CD8-positive, alpha-beta memory T cell (primary cell): ENCODE results near the gene CERS2. TPM values are rescaled to one million over a fixed set of nuclear protein-coding genes. Genes with fewer than 3 reads are reported as not detected.

ENCODE experiments used
- CTCF ChIA-PET: fragments of 350-600 bp; sonication (Branson Sonifier 250); formaldehyde crosslinking; loops from one replicate; lab custom pipeline; 2021; ENCODE audit warnings: antibody characterized with exemption; lab: Charles Lee
- POLR2A ChIA-PET: fragments of 350-600 bp; sonication (Branson Sonifier 250); formaldehyde crosslinking; loops from one replicate; lab custom pipeline; 2021; ENCODE audit warnings: antibody characterized with exemption; lab: Charles Lee
- DNase-seq, 5 donors: peaks; one replicate each; pipeline versions ENCODE4 v3.0.0 to v3.0.0-alpha.2; 2020 to 2022; ENCODE audit warnings: mixed read lengths in 1 of 5
- H3K27ac ChIP-seq: one replicate; pipeline ENCODE4 v1.7.0; 2013; ENCODE audit warnings: low read depth, mild to moderate bottlenecking, low read length, moderate library complexity
- H3K27me3 ChIP-seq: 2 replicates; pipeline ENCODE4 v1.7.0; 2013; ENCODE audit warnings: low read length, mild to moderate bottlenecking; ENCODE audit not compliant: insufficient read depth, poor library complexity, severe bottlenecking
- H3K36me3 ChIP-seq: 2 replicates; pipeline ENCODE4 v1.7.0; 2013; ENCODE audit warnings: mild to moderate bottlenecking, low read length, moderate library complexity; ENCODE audit not compliant: insufficient read depth
- H3K4me1 ChIP-seq: 2 replicates; pipeline ENCODE4 v1.7.0; 2013; ENCODE audit warnings: mild to moderate bottlenecking, low read length, moderate library complexity; ENCODE audit not compliant: insufficient read depth
- H3K4me3 ChIP-seq: 2 replicates; pipeline ENCODE4 v1.7.0; 2013; ENCODE audit warnings: mild to moderate bottlenecking, low read length
- H3K9me3 ChIP-seq: 2 replicates; pipeline ENCODE4 v1.7.0; 2013; ENCODE audit warnings: mild to moderate bottlenecking, low read length
- H3K27ac Mint-ChIP-seq, 8 donors: one replicate each; pipeline ENCODE4 v1.8.0; 2020 to 2021; ENCODE audit warnings: mixed read lengths in 8 of 8, mild to moderate bottlenecking in 6 of 8, inconsistent platforms in 3 of 8, moderate library complexity in 3 of 8
- H3K27me3 Mint-ChIP-seq, 2 donors: one replicate each; pipeline ENCODE4 v1.8.0; 2020 to 2021; ENCODE audit warnings: mixed read lengths in 2 of 2, mild to moderate bottlenecking in 1 of 2, moderate library complexity in 1 of 2
- H3K36me3 Mint-ChIP-seq, 3 donors: one replicate each; pipeline ENCODE4 v1.8.0; 2020 to 2021; ENCODE audit warnings: mixed read lengths in 3 of 3, inconsistent platforms in 1 of 3, mild to moderate bottlenecking in 1 of 3
- H3K4me1 Mint-ChIP-seq, 3 donors: one replicate each; pipeline ENCODE4 v1.8.0; 2020 to 2021; ENCODE audit warnings: mixed read lengths in 3 of 3, inconsistent platforms in 1 of 3, mild to moderate bottlenecking in 1 of 3
- H3K4me3 Mint-ChIP-seq, 7 donors: one replicate each; pipeline ENCODE4 v1.8.0; 2020 to 2021; ENCODE audit warnings: mixed read lengths in 7 of 7, mild to moderate bottlenecking in 6 of 7, moderate library complexity in 4 of 7, inconsistent platforms in 2 of 7
- H3K9me3 Mint-ChIP-seq, 5 donors: one replicate each; pipeline ENCODE4 v1.8.0; 2020 to 2022; ENCODE audit warnings: mixed read lengths in 5 of 5, mild to moderate bottlenecking in 3 of 5, moderate library complexity in 2 of 5, inconsistent platforms in 1 of 5
- polyA plus RNA-seq: library from polyadenylated mRNA; unstranded; fragments of 300-500 nt; fragmentation: Illumina TruSeq; gene quantifications from one replicate; pipeline ENCODE4 v1.2.3, GENCODE V29; 2021
- total RNA-seq, 2 experiments: library from RNA; stranded (reverse); gene quantifications; one replicate each; pipeline ENCODE4 v1.2.3, GENCODE V29; 2021

The CERS2 gene, protein sequence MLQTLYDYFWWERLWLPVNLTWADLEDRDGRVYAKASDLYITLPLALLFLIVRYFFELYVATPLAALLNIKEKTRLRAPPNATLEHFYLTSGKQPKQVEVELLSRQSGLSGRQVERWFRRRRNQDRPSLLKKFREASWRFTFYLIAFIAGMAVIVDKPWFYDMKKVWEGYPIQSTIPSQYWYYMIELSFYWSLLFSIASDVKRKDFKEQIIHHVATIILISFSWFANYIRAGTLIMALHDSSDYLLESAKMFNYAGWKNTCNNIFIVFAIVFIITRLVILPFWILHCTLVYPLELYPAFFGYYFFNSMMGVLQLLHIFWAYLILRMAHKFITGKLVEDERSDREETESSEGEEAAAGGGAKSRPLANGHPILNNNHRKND
- 100 to 1,000 TPM; 224 to 232 TPM for total RNA-seq
- 167 TPM for polyA plus RNA-seq

GRCh38 chr1:150974580-150975478 is at the start of gene CERS2:
CERS2 (minus strand) TSS chr1:150974835; CDS start chr1:150969090, 5,745 bp downstream.
- Histone ChIP-seq H3K36me3 (no peaks in the 10 kb centered on the region), H3K27ac (peak within 1 kb of the TSS; percentile 79), H3K4me1 (peaks cover 68% of the 10 kb centered on the region), H3K27me3 (no peaks in the 10 kb centered on the region), H3K4me3 (peak within 1 kb of the TSS; percentile 88), H3K9me3 (no peaks in the 10 kb centered on the region)
- ChIA-PET CTCF (interaction anchor here (1.8 to 9.3 kb wide), 2 partner anchors 21 kb away, joined by 5 to 46 read pairs; no protein-coding TSS in a partner anchor), POLR2A (interaction anchor here (0.7 to 2.3 kb wide), 3 partner anchors 95 to 1339 kb away, joined by 3 to 10 read pairs (median 3); partner anchors contain the start of gene ENSA)
- peaks cover 63 to 76% (median 74%) of the 10 kb centered on the region in 3 donors for H3K4me1 Mint-ChIP-seq
- H3K27me3 Mint-ChIP-seq = no peaks in the 10 kb centered on the region
- peak within 1 kb of the TSS; percentile 87 to 93 (median 90) for H3K4me3 Mint-ChIP-seq
- peaks cover 0 to 3% (median 0%) of the 10 kb centered on the region in 3 donors for H3K36me3 Mint-ChIP-seq
- H3K9me3 Mint-ChIP-seq = no peaks in the 10 kb centered on the region
- peak within 1 kb of the TSS; percentile 87 to 98 (median 94) for H3K27ac Mint-ChIP-seq
- DNase-seq = peak; percentile 68 to 85 (median 73)

DNA sequence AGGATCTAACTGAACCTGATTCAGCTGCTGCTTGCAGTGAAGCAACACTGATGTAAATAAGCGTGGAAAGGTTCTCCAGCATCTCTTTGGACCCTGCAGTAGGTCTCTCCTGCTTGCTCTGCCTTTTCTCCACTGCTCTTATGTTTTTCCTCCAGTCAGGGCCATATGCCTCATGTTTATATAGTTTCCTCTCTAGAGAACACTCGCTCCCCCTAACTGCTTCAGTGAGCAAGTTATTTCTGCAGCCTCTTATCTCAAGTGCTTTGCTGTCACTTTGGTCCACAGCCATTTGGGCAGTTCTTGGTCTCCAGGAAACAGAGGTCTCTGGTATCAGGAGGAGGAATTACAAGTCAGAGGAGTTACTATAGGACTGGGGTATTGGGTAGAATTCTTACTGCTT is 38.9 kb upstream of the CERS2 start:
- Mint-ChIP-seq H3K27me3 (no peaks in the 10 kb centered on the region), H3K4me1 (peaks cover 32 to 47% (median 46%) of the 10 kb centered on the region in 3 donors), H3K4me3 (peak overlapping the region in 1 of 7 donors; percentile 45), H3K36me3 (peaks cover 0 to 47% (median 6%) of the 10 kb centered on the region in 3 donors), H3K27ac (peak overlapping the region in 3 of 8 donors; percentile 35 to 51 (median 41)), H3K9me3 (no peaks in the 10 kb centered on the region)
- H3K27ac ChIP-seq = no peak overlapping the region
- POLR2A ChIA-PET = no interaction called here
- CTCF ChIA-PET = no interaction called here
- peaks cover 8% of the 10 kb centered on the region for H3K36me3 ChIP-seq
- no peaks in the 10 kb centered on the region for H3K9me3 ChIP-seq
- H3K4me1 ChIP-seq = peaks cover 27% of the 10 kb centered on the region
- no peaks in the 10 kb centered on the region for H3K27me3 ChIP-seq
- no peak overlapping the region for H3K4me3 ChIP-seq
- DNase-seq = no peak

GRCh38 chr1:151012684-151013471 is 38.2 kb upstream of the CERS2 start:
- Mint-ChIP-seq H3K36me3 (peaks cover 0 to 44% (median 4%) of the 10 kb centered on the region in 3 donors), H3K9me3 (no peaks in the 10 kb centered on the region), H3K4me1 (peaks cover 36 to 53% (median 53%) of the 10 kb centered on the region in 3 donors), H3K4me3 (peak overlapping the region in 1 of 7 donors; percentile 45), H3K27me3 (no peaks in the 10 kb centered on the region), H3K27ac (peak overlapping the region in 5 of 8 donors; percentile 10 to 51 (median 36))
- ChIA-PET POLR2A (no interaction called here), CTCF (interaction anchor here (1.6 kb wide), 1 partner anchor 12 kb away, joined by 7 read pairs; no protein-coding TSS in a partner anchor)
- peaks cover 28% of the 10 kb centered on the region for H3K4me1 ChIP-seq
- H3K4me3 ChIP-seq = no peak overlapping the region
- H3K36me3 ChIP-seq = peaks cover 2% of the 10 kb centered on the region
- H3K9me3 ChIP-seq = no peaks in the 10 kb centered on the region
- no peak overlapping the region for H3K27ac ChIP-seq
- no peak for DNase-seq
- no peaks in the 10 kb centered on the region for H3K27me3 ChIP-seq

DNA sequence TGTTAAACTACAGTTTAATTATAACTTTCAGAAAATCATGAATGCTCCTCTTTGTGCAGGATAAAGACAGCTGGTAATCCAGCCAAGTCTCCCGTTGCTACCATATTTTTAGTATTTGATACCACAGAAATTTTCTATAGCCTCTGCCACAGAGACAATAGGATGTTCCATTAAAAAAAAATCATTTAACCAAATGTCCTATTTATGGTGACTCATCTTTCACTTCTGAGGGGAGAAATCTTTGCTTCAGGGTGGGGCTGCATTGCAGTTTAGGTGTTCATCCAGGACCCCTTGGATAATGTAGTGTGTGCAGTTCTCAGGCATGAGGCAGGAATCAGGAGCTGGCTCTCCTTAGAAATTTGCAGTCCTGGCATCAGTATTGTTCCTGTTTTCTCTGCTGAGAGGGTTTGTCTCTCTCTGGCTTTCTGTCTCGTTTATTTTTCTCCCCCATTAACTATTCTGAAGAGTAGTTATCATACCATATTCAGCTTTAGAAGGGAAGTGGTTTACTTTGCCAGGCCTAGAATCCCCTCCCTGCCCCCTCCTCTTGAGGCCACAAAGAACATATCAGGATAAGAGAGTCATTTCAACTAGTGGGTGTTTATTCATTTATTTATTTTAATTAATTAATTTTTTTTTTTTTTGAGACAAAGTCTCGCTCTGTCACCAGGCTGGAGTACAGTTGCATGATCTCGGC is 36.7 kb upstream of the CERS2 start:
- H3K27ac ChIP-seq = no peak overlapping the region
- no peak overlapping the region for H3K4me3 ChIP-seq
- CTCF ChIA-PET = interaction anchor here (0.5 to 1.6 kb wide), 4 partner anchors 13 to 224 kb away, joined by 3 to 7 read pairs (median 4); partner anchors contain the start of gene CDC42SE1
- DNase-seq = no peak
- no peaks in the 10 kb centered on the region for H3K9me3 Mint-ChIP-seq
- H3K27me3 Mint-ChIP-seq = no peaks in the 10 kb centered on the region
- no peaks in the 10 kb centered on the region for H3K36me3 ChIP-seq
- peaks cover 52 to 69% (median 68%) of the 10 kb centered on the region in 3 donors for H3K4me1 Mint-ChIP-seq
- peaks cover 0 to 36% (median 1%) of the 10 kb centered on the region in 3 donors for H3K36me3 Mint-ChIP-seq
- peak overlapping the region; percentile 19 to 77 (median 57) for H3K27ac Mint-ChIP-seq
- peak overlapping the region in 2 of 7 donors; percentile 31 to 70 for H3K4me3 Mint-ChIP-seq
- no peaks in the 10 kb centered on the region for H3K9me3 ChIP-seq
- H3K27me3 ChIP-seq = no peaks in the 10 kb centered on the region
- peaks cover 44% of the 10 kb centered on the region for H3K4me1 ChIP-seq
- POLR2A ChIA-PET = no interaction called here

- no peaks in the 10 kb centered on the region for H3K27me3 Mint-ChIP-seq
- Histone ChIP-seq H3K4me3 (no peak overlapping the region), H3K27me3 (no peaks in the 10 kb centered on the region), H3K36me3 (no peaks in the 10 kb centered on the region), H3K4me1 (peaks cover 49% of the 10 kb centered on the region), H3K27ac (no peak overlapping the region), H3K9me3 (no peaks in the 10 kb centered on the region)
- no peak for DNase-seq
- H3K27ac Mint-ChIP-seq = peak overlapping the region in 3 of 8 donors; percentile 17 to 69 (median 63)
- H3K9me3 Mint-ChIP-seq = no peaks in the 10 kb centered on the region
- ChIA-PET CTCF (interaction anchor here (2.9 kb wide), 1 partner anchor 14 kb away, joined by 7 read pairs; no protein-coding TSS in a partner anchor), POLR2A (no interaction called here)
- H3K36me3 Mint-ChIP-seq = peaks cover 0 to 32% (median 1%) of the 10 kb centered on the region in 3 donors
- peaks cover 62 to 79% (median 78%) of the 10 kb centered on the region in 3 donors for H3K4me1 Mint-ChIP-seq
- H3K4me3 Mint-ChIP-seq = peak overlapping the region in 4 of 7 donors; percentile 13 to 92 (median 86)
These were observed 35.7 kb upstream of the CERS2 start for GRCh38 chr1:151010346-151010726.

DNA sequence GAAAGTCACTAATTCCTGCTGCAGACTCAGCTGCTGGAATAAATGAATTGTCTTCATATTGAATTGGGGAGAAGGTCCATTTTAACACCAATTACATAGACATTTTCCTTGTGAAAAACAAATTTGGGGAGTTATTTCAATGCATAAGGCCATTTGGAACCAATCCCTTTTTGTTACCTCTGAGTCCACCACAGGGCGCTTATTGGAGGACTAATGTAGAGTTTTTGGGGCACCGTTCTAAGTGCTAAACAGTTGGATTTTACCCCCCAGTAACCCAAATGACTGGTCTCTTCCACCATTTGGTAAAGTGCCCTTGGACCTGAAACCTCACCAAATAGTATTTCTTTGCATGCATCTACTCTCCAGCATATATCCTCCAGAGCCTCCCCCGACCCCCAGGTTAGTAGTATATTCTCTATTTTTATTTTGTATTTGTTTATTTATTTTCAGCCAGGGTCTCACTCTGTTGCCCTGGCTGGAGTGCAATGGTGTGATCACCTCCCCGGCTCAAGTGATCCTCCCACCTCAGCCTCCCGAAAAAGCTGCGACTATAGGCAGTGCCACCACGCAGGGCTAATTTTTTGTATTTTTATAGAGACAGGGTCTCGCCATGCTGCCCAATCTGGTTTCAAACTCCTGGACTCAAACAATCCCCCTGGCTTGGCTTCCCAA is 35.2 kb upstream of the CERS2 start:
- H3K4me1 Mint-ChIP-seq = peaks cover 62 to 82% (median 79%) of the 10 kb centered on the region in 3 donors
- H3K4me3 Mint-ChIP-seq = peak overlapping the region; percentile 82 to 98 (median 93)
- POLR2A ChIA-PET = interaction anchor here (0.5 to 0.6 kb wide), 2 partner anchors 48 to 235 kb away, joined by 3 to 4 read pairs; no protein-coding TSS in a partner anchor
- CTCF ChIA-PET = interaction anchor here (1.3 to 2.9 kb wide), 2 partner anchors 15 to 147 kb away, joined by 3 to 7 read pairs; partner anchors contain the start of gene TNFAIP8L2
- H3K4me3 ChIP-seq = peak overlapping the region; percentile 69
- H3K9me3 ChIP-seq = no peaks in the 10 kb centered on the region
- no peaks in the 10 kb centered on the region for H3K27me3 Mint-ChIP-seq
- peak overlapping the region in 7 of 8 donors; percentile 69 to 100 (median 99) for H3K27ac Mint-ChIP-seq
- H3K27ac ChIP-seq = peak overlapping the region; percentile 82
- H3K4me1 ChIP-seq = peaks cover 52% of the 10 kb centered on the region
- H3K36me3 Mint-ChIP-seq = peaks cover 0 to 32% (median 1%) of the 10 kb centered on the region in 3 donors
- no peaks in the 10 kb centered on the region for H3K36me3 ChIP-seq
- DNase-seq = no peak
- H3K9me3 Mint-ChIP-seq = no peaks in the 10 kb centered on the region
- H3K27me3 ChIP-seq = no peaks in the 10 kb centered on the region
